HG02763 (cell line): Measurements from ENCODE around the gene EXT2.

Experiments used
- ATAC-seq: cut with Tn5 transposase; IDR thresholded peaks from one replicate; pipeline ENCODE4 v1.9.1; 2021; ENCODE audit warnings: mild to moderate bottlenecking, moderate library complexity; ENCODE audit not compliant: unreplicated experiment

EXT2 gene

GRCh38 chr11:44263738-44264437, 168.4 kb downstream of the EXT2 start:
- no peak for ATAC-seq

DNA sequence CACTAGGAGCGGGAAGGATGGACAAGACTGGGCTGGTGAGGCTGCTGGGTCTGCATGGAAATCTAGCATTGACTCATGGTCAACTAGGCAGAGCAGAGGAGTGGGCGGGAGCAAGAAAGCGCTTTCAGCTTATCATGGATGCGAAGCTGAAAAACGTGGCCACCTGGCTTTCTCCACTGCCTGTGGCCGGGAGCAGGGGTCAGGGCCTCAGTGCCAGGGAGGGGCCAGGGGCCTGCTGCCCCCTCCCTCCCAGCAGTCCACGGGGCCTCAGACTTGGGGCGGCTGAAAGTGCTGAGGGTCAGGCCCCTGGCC, 168.9 kb downstream of the EXT2 start:
- no peak for ATAC-seq

GRCh38 chr11:44264761-44265160, 169.3 kb downstream of the EXT2 start:
- no peak for ATAC-seq

DNA sequence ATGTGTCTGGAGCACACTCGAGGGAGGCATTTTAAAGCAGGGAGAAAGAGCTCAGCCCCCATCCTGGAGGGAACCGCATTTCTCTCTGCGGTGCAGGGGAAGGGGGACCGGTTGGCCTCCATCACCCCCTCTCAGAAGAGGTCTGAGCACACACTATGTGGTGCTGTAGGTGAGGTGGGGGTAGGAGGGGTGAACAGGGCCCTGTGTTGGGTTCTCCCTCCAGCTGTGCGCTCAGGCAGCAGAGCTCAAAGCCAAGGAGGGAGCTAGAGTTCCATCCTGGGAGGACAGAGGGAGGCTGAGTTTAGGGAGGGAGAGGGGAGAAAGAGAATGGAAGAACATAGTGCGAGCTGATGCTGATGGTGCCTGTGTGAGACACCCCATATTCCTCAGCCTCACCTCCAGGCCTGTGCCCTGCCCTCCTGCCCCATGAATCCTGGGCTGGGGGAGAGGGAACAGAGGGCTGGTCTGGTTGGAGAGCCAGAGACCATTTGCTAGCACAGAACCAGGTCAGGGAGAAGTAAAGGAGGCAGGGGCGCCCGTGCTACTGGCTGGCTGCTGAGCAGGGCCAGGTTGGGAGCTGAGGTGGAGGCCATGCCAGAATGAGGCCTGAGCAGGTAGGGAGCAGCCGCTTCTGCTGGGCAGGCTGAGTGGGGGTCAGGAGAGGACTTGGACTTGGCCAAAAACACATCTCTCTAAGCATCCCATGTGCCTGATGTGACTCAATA, 170.7 kb downstream of the EXT2 start:
- no peak for ATAC-seq

DNA sequence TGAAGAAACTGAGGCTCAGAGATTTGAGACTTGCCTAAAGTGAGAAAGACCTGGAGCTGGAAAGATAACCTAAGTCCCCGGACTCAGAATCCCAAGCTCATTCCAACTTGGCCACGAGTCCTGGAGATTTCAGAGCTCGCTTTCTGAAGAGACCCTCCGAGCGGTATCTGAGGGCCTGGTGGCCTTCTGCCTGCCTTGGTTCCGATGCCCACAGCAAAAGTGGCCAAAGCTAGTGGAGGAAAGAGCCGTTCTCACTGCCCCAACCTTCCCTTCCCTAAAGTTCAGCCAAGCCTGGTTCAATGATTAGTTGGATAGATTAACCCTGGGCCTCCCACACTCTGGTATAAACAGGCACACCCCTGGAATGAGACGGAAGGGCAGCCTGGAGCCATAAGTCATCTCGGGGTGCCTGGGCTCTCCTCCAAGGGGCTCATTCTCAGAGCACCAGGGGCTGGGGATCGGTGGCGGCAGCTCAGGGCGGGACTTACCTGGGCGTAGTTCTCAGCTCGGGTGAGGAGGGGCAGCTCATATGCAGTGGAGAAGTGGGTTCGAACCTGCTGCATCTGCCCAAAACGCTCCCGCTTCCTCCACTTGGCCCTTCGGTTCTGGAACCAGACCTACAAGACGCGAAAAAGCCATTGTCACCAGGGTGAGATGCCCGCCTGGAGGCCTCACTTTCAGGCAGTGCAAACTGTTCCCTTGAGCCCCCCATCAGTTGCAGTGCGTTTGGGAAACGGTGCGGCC, 171.7 kb downstream of the EXT2 start:
- ATAC-seq = no peak

DNA sequence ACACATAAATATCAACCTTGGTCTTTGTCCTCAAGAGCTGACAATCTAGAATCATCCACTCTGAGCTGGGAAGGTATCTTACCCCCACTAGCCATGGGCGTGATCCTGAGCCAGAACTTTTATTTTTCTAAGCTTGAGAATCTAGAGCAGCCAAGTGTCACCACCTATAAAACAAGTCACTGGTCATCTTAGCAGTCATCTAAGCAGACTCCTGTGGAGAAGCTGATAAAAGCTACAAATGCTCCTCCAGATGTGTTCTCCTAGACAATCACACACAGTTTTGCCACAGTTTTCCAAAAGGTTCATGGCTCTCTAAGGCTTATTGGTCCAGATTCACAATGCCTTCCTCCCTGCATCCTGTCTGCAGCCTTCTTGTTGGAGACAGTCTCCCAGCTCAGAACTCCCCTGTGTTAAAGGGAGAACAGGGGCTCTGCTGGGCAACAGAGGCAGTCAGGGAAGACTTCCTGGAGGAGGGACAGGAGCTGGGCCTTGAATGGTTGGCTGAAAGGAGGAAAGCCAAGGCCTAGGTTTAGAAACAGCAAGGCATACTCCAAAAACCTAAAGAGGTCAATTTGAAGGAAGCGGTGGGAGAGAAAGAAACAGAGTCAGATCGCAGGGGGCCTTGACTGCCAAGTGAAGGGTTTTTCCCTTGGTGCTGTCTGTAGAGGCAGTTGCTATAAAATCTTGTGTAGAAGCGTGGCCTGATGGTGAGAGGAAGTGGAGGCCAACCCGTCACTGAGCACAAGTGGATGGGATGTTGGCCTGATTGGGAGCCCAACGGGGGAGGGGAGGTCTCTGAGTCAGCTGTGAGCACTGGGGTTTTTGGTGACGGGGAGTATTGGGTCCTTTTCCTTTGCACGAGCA, 172.5 kb downstream of the EXT2 start:
- no peak for ATAC-seq

GRCh38 chr11:44268614-44269080, 173.2 kb downstream of the EXT2 start:
- no peak for ATAC-seq

DNA sequence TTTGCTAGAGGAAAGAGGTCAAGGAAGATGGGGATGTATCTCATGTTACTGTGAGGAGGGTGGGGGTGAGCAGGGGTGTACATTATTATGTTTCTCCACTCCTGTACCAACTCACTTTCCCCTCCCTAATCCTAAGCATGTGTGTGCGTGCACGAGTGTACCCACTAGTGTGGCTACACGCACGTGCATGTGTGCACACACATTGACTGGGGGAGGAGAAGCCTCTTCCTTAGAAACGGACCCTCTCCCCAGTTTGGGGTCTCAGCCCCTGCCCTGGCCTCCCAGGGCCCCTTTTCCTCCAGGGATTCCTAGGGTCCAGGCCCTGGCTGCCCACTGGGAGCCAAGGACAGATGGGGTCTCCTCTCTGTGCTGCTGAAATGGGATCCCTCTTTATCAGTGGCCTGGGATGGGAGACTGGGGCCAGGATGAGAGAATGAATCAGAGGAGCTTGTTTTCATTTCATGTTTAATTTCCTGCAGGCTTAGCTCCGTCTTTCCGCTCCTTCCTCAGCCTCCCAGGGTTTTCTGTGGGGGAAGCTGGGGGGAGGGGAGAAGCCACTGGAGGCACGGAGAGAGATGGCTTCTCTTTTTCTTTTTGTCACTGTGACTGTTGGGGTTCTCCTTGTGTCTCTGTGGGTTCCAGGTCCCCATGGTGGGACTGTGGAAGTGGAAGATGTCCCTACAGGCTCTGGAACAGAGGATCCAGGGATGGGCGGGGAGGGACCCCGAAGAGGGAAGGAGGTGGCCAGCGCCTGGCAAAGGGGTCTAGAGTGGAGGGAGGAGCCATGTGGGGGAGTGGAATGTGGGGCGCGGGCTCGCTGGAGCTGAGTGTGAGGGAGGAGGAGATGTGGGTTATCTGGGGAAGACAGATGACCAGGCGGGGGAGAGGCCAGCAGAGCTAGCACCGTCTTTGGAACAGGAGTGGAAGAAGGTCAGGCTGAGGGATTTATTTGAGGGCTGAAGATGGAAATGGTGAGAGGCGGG, 174.2 kb downstream of the EXT2 start:
- no peak for ATAC-seq

GRCh38 chr11:44270403-44271273, 175.2 kb downstream of the EXT2 start:
- ATAC-seq = no peak

- no peak for ATAC-seq
These were observed 175.8 kb downstream of the EXT2 start for GRCh38 chr11:44271286-44271685.

DNA sequence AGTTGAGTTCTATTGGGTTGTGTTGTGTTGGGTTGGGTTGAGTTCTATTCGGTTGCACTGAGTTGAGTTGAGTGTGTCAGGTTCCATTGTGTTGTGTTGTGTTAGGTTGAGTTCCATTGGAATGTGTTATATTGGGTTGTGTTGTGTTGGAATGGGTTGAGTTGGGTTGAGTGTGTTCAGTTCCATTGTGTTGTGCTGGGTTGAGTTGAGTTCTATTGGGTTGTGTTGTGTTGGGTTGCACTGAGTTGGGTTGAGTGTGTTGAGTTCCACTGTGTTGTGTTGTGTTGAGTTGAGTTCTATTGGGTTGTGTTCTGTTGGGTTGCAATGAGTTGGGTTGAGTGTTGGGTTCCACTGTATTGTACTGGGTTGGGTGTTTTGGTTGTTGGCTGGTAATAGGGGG, 178.9 kb downstream of the EXT2 start:
- ATAC-seq = no peak

GRCh38 chr11:44275241-44275640, 179.8 kb downstream of the EXT2 start:
- no peak for ATAC-seq

GRCh38 chr11:44275961-44276550, 180.6 kb downstream of the EXT2 start:
- ATAC-seq = no peak

DNA sequence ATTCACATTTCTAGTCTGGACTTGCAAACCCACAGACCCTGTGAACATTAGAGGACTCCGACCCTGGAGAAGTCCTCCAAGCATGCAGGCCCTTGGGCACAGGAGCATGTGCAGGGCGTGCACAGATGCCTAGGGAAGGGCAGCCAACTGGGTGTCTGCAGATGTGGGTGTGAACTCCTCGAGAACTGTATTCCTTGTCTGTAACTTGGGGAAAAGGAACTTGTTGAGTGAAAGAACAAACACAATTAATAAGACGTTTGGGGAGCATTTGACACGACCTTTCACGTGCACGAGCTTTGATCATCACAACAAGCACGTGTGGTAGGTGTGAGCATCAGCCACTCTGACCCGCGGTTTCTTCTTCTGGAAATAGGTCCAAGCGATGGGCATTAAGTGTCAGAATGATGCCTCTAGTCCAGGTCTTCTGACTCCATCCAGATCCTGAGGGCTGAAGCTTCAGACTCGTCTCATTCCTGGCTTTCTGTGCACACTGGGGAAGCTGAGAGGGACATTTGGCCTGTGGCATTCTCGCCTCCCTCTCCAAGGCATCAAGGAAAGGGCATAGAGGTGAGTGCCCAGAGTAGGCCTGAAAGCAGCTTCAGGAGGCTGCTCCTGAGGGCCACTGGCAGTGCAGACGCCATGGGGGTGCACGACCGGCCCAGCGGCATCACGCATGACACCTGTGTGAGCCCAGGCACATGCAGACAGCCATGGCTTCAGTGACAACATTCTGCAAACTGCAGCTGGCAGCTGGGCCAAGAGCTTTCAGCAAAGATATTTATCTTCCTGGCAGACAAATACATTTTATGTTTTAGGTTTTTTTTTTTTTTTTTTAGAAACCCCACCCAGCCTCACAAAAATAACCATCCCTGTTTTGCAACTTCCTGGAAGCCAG, 182.0 kb downstream of the EXT2 start:
- no peak for ATAC-seq

GRCh38 chr11:44279483-44279882, 184.0 kb downstream of the EXT2 start:
- ATAC-seq = no peak

- no peak for ATAC-seq
These were observed 184.8 kb downstream of the EXT2 start for GRCh38 chr11:44280257-44280656.

DNA sequence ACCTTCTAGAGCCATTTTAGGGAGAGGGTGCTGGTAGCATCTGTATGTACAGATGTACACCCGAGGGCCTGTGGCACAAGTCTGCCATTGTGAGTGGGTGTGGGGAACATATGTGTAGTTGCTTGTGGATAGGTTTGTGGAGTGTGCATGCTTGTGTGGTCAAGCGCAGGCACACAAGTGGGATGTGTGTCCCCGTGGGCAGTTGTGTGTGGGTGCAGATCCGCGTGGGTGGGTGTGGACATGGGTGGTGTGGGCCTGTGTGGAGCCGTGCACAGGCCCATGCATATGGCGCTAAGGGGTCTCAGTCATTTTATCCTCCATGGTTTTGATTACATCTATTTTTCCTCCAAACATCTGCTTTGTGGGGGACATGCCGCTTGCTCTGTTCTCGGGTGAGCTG, 185.7 kb downstream of the EXT2 start:
- no peak for ATAC-seq

DNA sequence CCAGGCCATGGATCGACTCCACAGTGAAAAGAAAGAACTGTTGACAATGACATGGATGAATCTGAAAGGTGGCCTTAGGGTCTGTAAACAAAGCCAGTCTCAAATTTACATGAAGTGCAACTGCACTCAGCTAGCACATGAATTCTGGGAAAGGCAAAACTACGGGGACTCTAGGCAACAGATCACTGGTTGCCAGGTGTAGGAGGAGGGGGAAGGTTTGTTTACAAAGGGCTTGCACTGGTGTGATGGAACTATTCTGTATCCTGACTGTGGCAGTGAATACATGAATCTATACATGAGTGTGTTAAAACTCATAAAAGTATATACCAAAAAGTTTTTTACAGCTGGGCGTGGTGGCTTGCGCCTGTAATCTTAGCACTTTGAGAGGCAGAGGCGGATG, 187.1 kb downstream of the EXT2 start:
- ATAC-seq = no peak
